Stimulated activated CD4-positive, alpha-beta T cell treated with anti-CD3 and anti-CD28 coated beads, TNF-alpha, amount 100 ng/mL, for 4 hours (primary cell): ENCODE data around the gene GAB2.
"Not testable (repeated sequence)": the region's sequence is repeated elsewhere in the genome, so short reads cannot be mapped to it uniquely, and the experiment has no call there.

ENCODE experiments used
- DNase-seq, 3 experiments: peaks; one replicate each; pipeline ENCODE4 v3.0.0-alpha.2; 2020; ENCODE audit warnings: low read depth in 3 of 3

GAB2 gene, protein sequence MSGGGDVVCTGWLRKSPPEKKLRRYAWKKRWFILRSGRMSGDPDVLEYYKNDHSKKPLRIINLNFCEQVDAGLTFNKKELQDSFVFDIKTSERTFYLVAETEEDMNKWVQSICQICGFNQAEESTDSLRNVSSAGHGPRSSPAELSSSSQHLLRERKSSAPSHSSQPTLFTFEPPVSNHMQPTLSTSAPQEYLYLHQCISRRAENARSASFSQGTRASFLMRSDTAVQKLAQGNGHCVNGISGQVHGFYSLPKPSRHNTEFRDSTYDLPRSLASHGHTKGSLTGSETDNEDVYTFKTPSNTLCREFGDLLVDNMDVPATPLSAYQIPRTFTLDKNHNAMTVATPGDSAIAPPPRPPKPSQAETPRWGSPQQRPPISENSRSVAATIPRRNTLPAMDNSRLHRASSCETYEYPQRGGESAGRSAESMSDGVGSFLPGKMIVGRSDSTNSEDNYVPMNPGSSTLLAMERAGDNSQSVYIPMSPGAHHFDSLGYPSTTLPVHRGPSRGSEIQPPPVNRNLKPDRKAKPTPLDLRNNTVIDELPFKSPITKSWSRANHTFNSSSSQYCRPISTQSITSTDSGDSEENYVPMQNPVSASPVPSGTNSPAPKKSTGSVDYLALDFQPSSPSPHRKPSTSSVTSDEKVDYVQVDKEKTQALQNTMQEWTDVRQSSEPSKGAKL

DNA sequence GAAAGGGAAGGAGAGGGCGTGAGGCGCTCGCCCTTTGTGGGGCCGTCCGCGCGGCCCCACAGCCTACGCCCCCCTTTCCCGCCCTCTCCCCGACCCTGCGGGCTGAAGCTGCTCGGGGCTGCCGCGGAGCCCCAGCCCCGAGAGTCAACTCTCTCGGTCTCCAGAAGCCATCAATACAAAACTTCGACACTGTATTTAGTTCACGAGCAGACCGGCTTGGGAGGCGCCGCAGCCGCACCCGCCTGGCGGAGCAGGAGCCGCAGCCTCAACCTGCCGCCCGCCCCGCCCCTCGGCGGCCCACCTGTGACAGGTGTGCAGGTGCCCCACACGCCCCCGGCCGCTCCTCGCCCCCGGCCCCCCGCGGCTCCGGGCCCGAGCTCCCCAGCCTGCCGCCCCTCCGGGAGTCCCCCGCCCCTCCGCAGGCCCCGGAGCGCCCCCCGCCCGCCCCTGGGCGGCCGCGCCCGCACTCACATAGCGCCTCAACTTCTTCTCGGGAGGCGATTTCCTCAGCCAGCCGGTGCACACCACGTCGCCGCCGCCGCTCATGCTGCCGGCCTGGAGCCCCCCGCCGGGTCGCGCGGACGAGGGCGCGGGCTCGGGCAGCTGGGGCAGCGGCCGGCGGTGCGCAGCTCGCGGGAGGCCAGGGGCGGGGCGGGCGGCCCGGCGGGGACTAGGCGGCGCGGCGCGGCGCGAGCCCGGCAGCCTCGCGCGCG is at the start of gene GAB2:
TSS of gene GAB2 (minus strand) at position 646 of the 713 bp plus-strand sequence. CDS start at position 546, 100 bp downstream.
- peak in 2 of 3 experiments; percentile 10 to 11 for DNase-seq

DNA sequence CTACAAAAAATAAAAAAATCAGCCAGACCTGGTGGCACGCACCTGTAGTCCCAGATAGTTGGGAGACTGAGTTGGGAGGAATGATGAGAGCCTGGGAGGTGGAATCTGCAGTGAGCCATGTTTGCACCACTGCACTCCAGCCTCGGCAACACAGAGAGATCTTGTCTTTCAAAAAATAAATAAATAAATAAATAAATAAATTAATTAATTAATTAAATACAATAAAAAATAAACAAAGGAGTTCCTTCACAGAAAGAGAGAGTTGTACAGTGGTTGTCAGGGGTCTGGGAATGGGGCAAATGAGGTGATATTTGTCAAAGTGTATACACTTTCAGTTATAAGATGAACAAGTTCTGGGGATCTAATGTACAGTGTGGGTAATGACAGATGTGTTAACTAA is 49.8 kb upstream of the GAB2 start:
- no peak for DNase-seq

DNA sequence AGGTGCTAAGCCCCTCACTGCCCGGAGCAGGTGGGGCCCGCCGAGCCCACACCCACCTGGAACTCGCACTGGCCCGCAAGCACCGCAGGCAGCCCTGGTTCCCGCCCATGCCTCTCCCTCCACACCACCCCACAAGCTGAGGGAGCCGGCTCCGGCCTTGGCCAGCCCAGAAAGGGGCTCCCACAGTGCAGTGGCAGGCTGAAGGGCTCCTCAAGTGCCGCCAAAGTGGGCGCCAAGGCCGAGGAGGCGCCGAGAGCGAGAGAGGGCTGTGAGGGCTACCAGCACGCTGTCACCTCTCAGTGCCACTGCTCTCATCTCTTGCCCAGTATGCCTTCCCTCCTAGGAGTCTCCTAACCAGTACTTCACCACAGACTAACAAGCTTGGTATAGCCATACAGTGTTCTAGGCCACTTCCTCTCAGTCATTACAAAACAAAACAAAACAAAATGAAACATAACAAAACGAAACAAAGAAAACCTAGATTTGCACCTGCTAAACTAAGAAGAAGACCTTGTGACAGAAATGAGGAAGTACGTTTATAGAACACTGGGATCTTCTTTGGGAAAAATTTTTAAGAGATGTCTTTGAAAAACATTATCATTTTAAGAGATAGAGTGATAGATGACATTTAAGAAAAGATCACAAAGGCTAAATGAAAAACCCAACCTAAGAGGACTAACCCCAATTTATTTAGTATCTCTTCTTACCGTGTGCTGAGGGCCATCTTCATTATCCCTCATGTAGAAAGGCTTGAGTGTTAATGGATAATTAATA is 47.7 kb upstream of the GAB2 start:
- no peak for DNase-seq

DNA sequence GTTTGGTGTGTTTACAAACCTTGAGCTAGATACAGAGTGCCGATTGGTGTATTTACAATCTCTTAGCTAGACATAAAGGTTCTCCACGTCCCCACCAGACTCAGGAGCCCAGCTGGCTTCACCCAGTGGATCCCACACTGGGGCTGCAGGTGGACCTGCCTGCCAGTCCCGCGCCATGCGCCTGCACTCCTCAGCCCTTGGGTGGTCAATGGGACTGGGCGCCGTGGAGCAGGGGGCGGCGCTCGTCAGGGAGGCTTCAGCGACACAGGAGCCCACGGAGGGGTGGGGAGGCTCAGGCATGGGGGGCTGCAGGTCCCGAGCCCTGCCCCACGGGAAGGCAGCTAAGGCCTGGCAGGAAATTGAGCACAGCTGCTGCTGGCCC is 47.2 kb upstream of the GAB2 start:
- DNase-seq = not testable (repeated sequence)

DNA sequence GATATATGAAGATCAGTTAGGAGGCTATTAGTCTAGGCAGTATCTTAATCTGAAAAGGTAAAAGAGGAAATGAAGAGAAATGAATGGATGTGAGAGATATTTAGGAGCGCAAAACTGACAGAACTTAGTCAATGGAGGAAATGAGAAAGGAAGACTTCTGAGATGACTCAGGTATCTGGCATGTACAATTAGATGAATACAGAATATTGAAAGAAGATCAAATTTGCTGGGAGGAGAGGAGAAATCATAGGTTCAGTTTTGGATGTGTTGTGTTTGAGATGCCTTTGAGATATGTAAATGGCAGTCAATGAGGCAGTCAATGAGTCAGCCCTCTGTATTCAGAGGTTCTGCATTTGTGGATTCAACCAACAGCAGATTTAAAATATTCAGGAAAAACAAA is 42.9 kb upstream of the GAB2 start:
- DNase-seq = no peak

DNA sequence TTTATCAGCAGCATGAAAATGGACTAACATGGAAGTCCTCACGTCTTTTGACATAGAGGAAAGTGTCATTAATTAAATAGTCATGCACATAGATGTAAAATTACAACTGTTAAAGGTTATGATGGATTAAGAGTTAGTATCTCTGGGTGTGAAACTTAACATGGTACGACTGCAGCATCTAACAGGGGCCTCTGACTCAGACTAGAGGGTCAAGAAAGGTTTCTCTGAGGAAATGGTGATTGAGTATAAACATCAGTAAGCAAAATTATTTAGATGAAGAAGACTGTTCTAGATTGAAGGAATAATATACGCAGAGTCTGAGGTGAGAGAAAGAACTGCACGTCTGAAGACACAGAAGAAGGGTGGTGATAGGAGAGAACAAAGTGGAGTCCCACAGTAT is 42.1 kb upstream of the GAB2 start:
- DNase-seq = no peak

DNA sequence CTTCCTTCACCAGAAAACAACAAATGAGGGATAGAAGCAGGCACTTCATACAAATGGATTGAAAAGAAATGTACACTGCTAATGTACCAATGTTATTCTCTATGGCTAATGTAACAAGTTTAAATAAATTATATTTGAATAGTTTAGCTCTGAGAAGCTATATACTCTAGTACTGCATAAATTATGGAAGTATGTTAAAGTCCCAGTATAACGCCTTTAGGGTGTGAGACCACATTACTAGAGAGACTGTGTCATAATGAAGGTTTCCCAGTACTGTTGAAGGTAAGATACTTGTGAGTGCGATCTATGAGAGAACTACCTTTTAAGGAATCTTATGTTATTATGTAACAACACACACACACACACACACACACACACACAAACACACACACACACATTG is 39.8 kb upstream of the GAB2 start:
- DNase-seq = no peak

DNA sequence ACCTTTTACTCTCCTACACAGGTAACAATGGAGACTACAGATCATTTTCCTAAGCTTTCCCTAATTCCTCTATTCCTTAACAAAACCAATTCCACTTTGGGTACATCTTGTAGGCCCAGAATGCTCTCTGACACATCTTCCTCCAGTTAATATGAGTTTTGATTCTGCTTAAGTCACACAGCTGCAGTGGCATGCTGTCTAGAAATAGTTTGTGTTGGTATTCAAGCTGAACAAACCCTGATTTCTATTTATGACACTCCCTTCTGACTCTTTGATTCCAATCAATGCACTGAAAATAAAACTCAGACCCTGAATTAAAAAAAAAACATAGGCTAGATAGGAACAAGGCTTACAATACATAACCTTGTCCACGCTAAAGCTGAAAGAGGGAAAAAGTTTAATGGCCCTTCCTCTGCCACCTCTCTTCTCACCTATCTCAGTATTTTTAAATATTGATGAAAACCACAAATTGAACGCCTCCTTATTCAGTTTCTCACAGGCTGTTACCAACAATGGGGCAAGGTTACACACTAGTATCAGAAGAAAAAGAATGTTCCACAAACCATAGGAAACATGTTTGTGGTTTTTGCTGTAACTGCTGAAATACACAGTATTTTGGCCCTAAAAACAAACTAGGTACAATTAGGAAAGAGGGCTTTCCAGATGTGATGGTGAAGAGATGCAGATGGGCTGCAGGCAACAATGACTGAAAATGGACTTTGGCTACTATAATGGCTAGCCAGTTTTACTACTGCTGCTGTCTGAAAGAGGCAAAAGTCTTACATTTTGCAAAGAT is 35.7 kb upstream of the GAB2 start:
- DNase-seq = no peak

DNA sequence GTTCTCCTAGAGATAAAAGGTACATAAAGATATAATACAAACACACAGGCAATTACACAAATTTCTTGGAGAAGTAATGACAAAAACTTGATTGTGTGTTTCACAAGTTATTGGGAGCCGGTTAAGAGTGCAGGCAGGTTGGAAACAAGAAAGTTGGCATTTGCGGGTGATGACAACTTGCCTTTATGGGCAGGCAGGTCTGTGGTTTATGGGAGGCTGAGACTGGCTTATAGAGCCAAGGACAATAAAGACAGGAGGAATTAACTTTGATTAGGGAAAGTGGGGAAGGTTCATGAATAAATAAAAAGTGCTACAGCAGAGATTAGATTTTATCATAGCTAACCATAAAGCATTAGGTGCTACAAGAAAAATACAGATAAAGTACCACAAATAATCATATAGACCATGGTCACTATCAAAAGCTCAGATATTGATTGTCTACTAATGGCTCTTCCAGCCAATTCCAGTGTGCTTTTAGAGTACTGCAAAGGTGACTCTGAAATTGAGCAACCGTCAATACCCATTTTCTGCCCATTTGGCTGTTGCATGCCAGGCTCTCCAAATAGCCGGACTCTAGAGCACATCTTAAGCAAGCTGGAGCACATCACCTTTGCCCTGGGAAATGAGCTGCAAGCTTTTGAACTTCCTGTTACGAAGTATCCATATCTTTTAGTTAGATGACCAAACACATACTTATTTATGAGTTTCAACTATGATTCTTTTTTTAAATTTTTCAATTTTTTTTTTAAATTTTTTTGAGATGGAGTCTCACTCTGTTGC is 33.9 kb upstream of the GAB2 start:
- DNase-seq = no peak

DNA sequence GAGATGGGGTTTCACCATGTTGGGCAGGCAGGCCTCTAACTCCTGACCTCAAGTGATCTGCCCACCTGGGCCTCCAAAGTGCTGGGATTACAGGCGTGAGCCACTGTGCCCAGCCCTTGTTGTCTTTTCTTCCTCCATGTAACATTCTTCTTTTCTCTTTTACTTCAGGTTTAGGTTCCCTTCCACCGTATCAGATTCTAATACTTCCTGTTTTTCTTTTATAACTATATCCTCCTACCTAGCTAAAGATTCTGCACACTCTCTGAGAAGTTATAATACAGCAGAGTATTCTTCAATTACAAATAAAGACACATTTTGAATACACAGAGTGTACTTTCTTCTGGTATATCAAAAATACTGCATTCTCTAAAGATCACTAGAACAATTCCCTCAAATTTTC is 33.2 kb upstream of the GAB2 start:
- no peak for DNase-seq

DNA sequence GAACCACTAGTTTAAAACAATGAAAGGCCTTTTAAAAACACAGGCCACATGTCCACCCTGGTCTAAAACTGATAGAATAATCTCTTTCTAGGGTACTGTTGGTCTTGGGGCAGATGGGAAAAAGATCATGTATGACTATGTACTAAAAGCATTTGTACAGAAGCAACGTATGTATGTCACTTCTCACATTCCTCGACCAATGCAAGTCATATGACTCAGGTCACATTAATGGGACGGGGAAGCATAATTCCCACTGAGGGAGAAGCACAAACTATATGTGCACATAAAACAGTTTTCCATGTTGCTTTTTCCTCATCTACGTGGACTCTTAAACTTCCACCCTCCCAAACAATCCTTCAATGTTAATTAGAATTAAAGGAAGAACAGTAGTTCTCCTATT is 32.2 kb upstream of the GAB2 start:
- DNase-seq = no peak

DNA sequence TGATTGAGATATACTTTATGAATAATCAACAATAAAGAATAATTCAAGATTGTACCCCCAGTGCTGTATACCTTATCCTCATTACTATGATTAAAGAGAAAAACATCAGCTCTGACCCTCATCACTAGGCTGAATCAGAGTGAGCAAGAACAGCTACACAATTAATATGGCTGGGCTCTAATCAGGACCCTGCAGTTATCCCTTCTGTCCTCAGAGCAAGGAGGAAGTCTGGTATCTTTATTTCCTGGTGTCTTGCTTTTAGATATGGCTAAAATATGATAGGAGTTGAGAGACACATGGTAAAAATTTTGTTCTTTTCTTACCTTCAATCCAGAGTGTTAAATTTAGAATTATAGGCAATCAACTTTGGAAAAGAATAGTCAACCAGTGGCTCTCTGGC is 28.6 kb upstream of the GAB2 start:
- DNase-seq = no peak

DNA sequence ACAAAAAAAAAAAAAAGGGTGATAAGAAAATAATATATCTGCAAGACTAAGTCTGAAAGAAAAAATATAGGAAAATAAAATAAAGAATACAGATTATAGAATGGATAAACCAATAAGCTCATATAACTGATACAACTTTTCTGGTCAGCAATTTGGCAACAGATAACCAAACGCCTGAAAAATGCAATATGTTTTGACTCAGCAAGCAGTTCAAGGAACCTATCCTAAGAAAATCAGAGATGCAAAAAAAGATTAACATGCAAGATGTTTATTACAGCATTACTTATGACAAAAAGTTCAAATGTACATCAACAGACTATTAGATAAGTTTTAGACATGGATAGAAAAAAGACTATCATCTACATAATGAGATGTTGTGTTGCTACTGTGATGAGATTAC is 27.1 kb upstream of the GAB2 start:
- no peak for DNase-seq

DNA sequence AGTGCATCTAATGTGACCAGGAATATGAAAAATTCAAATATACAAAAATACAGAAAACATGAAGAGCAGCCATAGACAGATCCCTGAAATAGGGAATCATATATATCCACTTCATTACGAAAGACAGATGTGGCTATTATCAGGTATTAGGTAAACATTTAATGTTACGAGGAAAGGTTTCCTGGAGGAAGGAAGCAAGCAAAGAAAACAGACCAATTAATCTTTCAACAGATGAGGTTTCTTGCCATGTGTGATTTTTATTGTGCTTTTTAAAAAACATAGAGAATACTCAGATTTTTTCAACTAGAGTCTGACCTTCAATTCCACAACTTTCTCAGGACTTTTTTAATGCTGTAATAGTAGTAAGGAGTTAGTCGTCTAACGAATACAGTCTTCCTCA is 24.3 kb upstream of the GAB2 start:
- no peak for DNase-seq

DNA sequence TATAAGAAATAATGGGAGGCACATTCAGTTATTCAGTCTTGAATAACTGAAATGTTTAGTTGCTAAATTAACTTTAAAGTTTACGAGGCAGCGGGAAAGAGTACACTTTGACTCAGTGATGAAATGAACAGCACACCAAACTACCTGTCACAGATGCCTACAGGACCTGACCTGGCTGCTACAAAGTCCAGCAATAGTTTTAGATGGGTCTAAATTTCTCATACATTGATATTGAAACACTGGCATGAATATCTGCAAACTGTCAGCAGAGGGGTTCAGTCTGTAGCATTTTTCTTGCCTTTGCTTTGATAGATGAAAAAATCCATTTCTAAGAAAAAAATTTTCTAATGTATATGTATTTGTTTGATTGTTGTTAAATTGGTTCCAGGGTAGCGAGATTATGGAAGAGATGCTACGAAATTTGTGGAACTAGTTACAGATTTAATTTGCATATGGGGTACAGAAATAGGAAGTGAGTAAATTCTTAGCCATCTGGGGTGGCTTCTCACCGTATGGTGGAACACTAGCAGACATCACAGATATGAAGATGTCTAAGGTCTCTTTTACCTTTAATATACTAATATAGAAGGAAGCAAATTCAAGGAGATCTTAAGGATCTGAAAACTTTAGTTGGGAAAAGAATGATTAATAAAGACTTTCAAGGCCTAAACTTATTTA is 20.8 kb upstream of the GAB2 start:
- DNase-seq = no peak

DNA sequence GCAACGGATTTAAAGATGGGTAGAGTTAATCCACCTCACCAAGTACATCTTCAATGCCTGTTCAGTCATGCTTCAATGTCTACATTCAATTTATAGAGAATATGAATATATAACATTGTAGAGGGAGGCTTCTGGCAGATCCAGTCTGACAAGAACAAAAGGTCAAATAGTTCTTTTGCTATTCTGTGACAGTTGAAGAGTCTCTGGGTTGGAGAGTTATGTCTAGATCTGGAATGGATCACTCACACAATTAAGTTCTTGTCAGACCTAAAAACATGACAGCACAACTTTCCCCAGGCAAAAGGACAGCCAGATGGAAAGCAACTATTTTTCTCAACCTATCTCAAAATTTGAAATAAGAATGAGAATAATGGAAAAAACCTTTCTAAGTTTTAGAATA is 15.3 kb upstream of the GAB2 start:
- no peak for DNase-seq

DNA sequence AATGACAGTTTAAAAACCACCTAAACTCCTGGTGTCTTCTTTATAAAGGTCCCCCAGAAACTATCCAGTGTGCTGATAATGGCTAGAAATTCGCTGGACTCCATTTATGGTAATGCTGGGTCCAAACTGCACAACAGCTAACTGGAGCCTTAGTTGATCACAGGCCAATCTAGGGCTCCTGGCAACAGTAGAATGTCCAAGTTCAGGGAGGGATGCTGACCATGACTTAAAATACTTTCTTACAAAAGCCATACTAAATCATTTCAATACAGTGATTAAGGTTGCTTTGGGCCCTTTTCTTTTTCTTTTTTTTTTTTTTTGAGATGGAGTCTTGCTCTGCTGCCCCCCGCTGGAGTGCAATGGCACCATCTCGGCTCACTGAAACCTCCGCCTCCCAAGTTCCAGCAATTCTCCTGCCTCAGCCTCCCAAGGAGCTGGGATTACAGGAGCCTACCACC is 14.5 kb upstream of the GAB2 start:
- no peak for DNase-seq

DNA sequence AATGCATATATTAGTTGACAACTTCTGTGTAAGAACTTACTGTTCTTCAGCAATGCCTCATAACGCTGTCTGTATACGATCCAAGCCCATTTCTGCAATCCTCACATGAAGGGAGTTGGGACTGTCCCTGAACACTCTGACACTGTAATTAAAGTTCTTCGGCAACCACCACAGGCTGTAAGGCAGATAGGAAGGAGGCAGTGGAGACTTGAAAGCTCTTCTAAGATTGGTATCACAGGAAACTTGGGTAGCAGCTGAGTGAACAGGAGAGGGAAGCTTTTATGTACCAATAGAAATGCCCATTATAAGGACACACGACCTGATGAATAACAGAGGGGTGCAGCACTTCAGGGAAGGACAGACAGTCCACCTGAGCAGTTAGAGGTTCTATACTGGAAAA is 12.0 kb upstream of the GAB2 start:
- no peak for DNase-seq

DNA sequence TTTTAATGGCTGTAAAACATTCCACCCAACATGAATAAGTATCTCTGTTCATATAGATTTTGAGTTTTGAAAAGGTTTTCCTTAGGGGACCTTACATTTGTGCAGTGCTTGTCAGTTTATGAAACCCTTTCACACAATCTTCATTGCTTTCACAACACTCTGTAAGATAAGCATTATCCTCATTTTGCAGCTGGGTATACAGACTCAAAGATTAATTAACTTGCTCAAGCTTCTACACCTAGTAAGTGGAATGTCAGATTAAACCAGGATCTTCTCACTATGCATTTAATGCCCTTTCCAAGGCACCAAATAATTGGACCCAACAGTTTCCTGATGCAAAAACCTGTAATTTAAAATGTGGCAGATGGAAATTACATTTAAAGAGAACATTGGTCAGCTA is 11.6 kb upstream of the GAB2 start:
- DNase-seq = no peak

DNA sequence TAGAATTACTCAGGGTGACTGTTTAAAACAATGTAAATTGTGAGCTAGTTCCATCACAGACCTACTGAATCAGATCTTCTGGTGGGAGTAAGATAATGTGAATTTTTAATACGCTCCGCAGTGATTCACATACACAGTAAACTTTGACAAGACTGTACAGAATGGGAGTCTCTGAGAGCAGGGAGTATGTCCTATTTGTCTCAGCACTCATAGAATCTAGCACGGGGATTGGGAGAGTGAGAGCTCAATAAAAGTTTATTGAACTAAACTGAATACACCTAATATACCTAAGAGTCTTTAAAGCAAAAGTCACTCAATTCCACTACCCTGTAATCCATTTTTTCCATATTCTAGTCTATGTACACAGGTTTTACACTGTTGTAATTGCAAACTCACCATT is 11.2 kb upstream of the GAB2 start:
- no peak for DNase-seq
